Right cardiac atrium (tissue), 5 donors: ENCODE results near the gene IFNE. TPM values are rescaled to one million over a fixed set of nuclear protein-coding genes. Genes with fewer than 3 reads are reported as not detected.

Experiments used
- ATAC-seq, 2 donors: fragments of 200-7000 bp; cut with Tn5 transposase; one replicate each; pipeline versions ENCODE4 v1.8.0 to v1.9.1; 2020; ENCODE audit warnings: moderate library complexity in 2 of 2, mild to moderate bottlenecking in 1 of 2
- DNase-seq, 3 donors: peaks; one replicate each; pipeline ENCODE4 v3.0.0-alpha.2; 2020
- H3K27ac ChIP-seq: one replicate; pipeline ENCODE4 v1.5.1; 2013; ENCODE audit warnings: mild to moderate bottlenecking, low read length, control low read depth, moderate library complexity
- H3K27me3 ChIP-seq: one replicate; pipeline ENCODE4 v1.6.1; 2013; ENCODE audit not compliant: control insufficient read depth, insufficient read depth
- H3K4me1 ChIP-seq: one replicate; pipeline ENCODE4 v1.6.1; 2013; ENCODE audit warnings: low read length; ENCODE audit not compliant: control insufficient read depth, insufficient read depth
- H3K4me3 ChIP-seq: one replicate; pipeline ENCODE4 v1.5.1; 2013; ENCODE audit warnings: low read length, control low read depth
- H3K9me3 ChIP-seq: one replicate; pipeline ENCODE4 v1.6.1; 2013; ENCODE audit warnings: low read length; ENCODE audit not compliant: control insufficient read depth
- WGBS: extraction: QIAGEN DNeasy Blood & Tissue Kit; methylation state at CpG from one replicate; pipeline ENCODE4 v1.1.7; 2013; 5-methylcytosine and 5-hydroxymethylcytosine counted together
- intact Hi-C, 4 donors: fragments of 100-400 bp; cut with DNase I; formaldehyde crosslinking; loops; one replicate each; pipeline versions ENCODE4 v1.11.0 to v1.14.0; 2022 to 2023
- polyA plus RNA-seq: library from polyadenylated mRNA; stranded (reverse); fragments of 200-250 nt; gene quantifications from one replicate; pipeline ENCODE4 v1.2.3, GENCODE V29; 2013
- total RNA-seq, 4 donors: library from RNA; stranded (reverse); fragmentation: NEBNext Ultra II Directional; extraction: Animal tissue kit (Norgen Biotek cat#: 25700); gene quantifications; one replicate each; pipeline ENCODE4 v1.2.1, GENCODE V29; 2021
- donor health status: healthy with polysubstance abuse.
- donor health status: DM: no; HTN: yes; CAD: no.
- donor health status: DM: no; HTN: no; CAD: no.
- donor health status: DM: no; HTN: yes; CAD: no; lungs with severe emphysema.
- donor health status: DM: yes; HTN: yes; CAD: no.

IFNE gene
- total and polyA plus RNA-seq, 5 donors, result not detected

- Histone ChIP-seq H3K4me3 (no peak overlapping the region), H3K27me3 (no peaks in the 10 kb centered on the region), H3K9me3 (no peaks in the 10 kb centered on the region), H3K27ac (no peak overlapping the region), H3K4me1 (no peaks in the 10 kb centered on the region)
- ATAC-seq (no peak), DNase-seq (no peak)
- 84% methylated on average over 3 of the region's 3 CpGs for WGBS
- intact Hi-C loops, result no loop called here
These were observed 34.7 kb upstream of the IFNE start for GRCh38 chr9:21516796-21517195.

GRCh38 chr9:21513431-21513830 lies 31.3 kb upstream of the IFNE start:
- whole genome bisulfite sequencing, result 96% methylated on average over 1 of the region's 1 CpG
- no peaks in the 10 kb centered on the region for H3K4me1 ChIP-seq
- DNase-seq (no peak), ATAC-seq (no peak)
- H3K27me3 ChIP-seq, result no peaks in the 10 kb centered on the region
- H3K4me3 ChIP-seq, result no peak overlapping the region
- intact Hi-C loops, result no loop called here
- no peak overlapping the region for H3K27ac ChIP-seq
- H3K9me3 ChIP-seq, result no peaks in the 10 kb centered on the region

GRCh38 chr9:21510806-21511205 lies 28.7 kb upstream of the IFNE start:
- Histone ChIP-seq H3K4me1 (no peaks in the 10 kb centered on the region), H3K4me3 (no peak overlapping the region), H3K27ac (no peak overlapping the region), H3K27me3 (no peaks in the 10 kb centered on the region), H3K9me3 (no peaks in the 10 kb centered on the region)
- ATAC-seq (no peak), DNase-seq (no peak)
- intact Hi-C loops, result no loop called here
- WGBS, result 61% methylated on average over 1 of the region's 1 CpG

GRCh38 chr9:21507483-21507790 lies 25.3 kb upstream of the IFNE start:
- H3K4me1 ChIP-seq, result no peaks in the 10 kb centered on the region
- no peak overlapping the region for H3K4me3 ChIP-seq
- DNase-seq (no peak), ATAC-seq (no peak)
- no peaks in the 10 kb centered on the region for H3K9me3 ChIP-seq
- no peaks in the 10 kb centered on the region for H3K27me3 ChIP-seq
- H3K27ac ChIP-seq, result no peak overlapping the region
- 80% methylated on average over 3 of the region's 3 CpGs for WGBS
- intact Hi-C loops, result no loop called here

GRCh38 chr9:21506626-21507482 lies 24.7 kb upstream of the IFNE start:
- Histone ChIP-seq H3K4me3 (no peak overlapping the region), H3K4me1 (no peaks in the 10 kb centered on the region), H3K27me3 (no peaks in the 10 kb centered on the region), H3K9me3 (no peaks in the 10 kb centered on the region), H3K27ac (no peak overlapping the region)
- WGBS, result 49% methylated on average over 4 of the region's 4 CpGs
- ATAC-seq, result no peak
- DNase-seq, result no peak
- intact Hi-C loops, result no loop called here

- no peaks in the 10 kb centered on the region for H3K27me3 ChIP-seq
- ATAC-seq (no peak), DNase-seq (no peak)
- H3K9me3 ChIP-seq, result no peaks in the 10 kb centered on the region
- WGBS, result 67% methylated on average over 10 of the region's 10 CpGs
- intact Hi-C loops, result no loop called here
- H3K4me3 ChIP-seq, result no peak overlapping the region
- H3K27ac ChIP-seq, result no peak overlapping the region
- H3K4me1 ChIP-seq, result no peaks in the 10 kb centered on the region
These were observed 23.5 kb upstream of the IFNE start for GRCh38 chr9:21505425-21506179.

- no peak for ATAC-seq
- H3K27me3 ChIP-seq, result no peaks in the 10 kb centered on the region
These were observed 22.8 kb upstream of the IFNE start for GRCh38 chr9:21504894-21505293.

GRCh38 chr9:21504113-21504512 lies 22.0 kb upstream of the IFNE start:
- H3K9me3 ChIP-seq, result no peaks in the 10 kb centered on the region
- no peak overlapping the region for H3K27ac ChIP-seq
- ATAC-seq, result no peak
- H3K27me3 ChIP-seq, result no peaks in the 10 kb centered on the region
- intact Hi-C loops, result no loop called here
- no peaks in the 10 kb centered on the region for H3K4me1 ChIP-seq
- DNase-seq, result no peak
- no peak overlapping the region for H3K4me3 ChIP-seq
- 75% methylated on average over 2 of the region's 2 CpGs for WGBS

More at GRCh38 chr9:21504894-21505293, 22.8 kb upstream of the IFNE start:
- no peaks in the 10 kb centered on the region for H3K9me3 ChIP-seq
- DNase-seq, result no peak
- intact Hi-C loops, result no loop called here
- H3K27ac ChIP-seq, result no peak overlapping the region
- no peak overlapping the region for H3K4me3 ChIP-seq
- H3K4me1 ChIP-seq, result no peaks in the 10 kb centered on the region

- 50% methylated on average over 1 of the region's 1 CpG for WGBS
- ATAC-seq (no peak), DNase-seq (no peak)
- Histone ChIP-seq H3K4me3 (no peak overlapping the region), H3K27ac (no peak overlapping the region), H3K4me1 (no peaks in the 10 kb centered on the region), H3K9me3 (no peaks in the 10 kb centered on the region), H3K27me3 (no peaks in the 10 kb centered on the region)
- intact Hi-C loops, result no loop called here
These were observed 20.5 kb upstream of the IFNE start for GRCh38 chr9:21502586-21502985.

GRCh38 chr9:21499912-21500311 lies 17.8 kb upstream of the IFNE start:
- no peak overlapping the region for H3K4me3 ChIP-seq
- DNase-seq (no peak), ATAC-seq (no peak)
- no peak overlapping the region for H3K27ac ChIP-seq
- intact Hi-C loops, result no loop called here
- H3K9me3 ChIP-seq, result no peaks in the 10 kb centered on the region
- H3K4me1 ChIP-seq, result no peaks in the 10 kb centered on the region
- 78% methylated on average over 5 of the region's 5 CpGs for WGBS
- no peaks in the 10 kb centered on the region for H3K27me3 ChIP-seq

- H3K9me3 ChIP-seq, result no peaks in the 10 kb centered on the region
- H3K4me3 ChIP-seq, result no peak overlapping the region
- H3K27me3 ChIP-seq, result no peaks in the 10 kb centered on the region
- H3K27ac ChIP-seq, result no peak overlapping the region
- no peak for ATAC-seq
- DNase-seq, result no peak
- WGBS, result 43% methylated on average over 1 of the region's 1 CpG
- H3K4me1 ChIP-seq, result no peaks in the 10 kb centered on the region
- intact Hi-C loops, result no loop called here
These were observed 9.6 kb upstream of the IFNE start for GRCh38 chr9:21491756-21492155.
